WERI-Rb-1 (cell line): Measurements from ENCODE around the gene PRKAB2.

Experiments used
- DNase-seq: peaks from one replicate; pipeline ENCODE4 v3.0.0-alpha.2; 2020
- H3K27ac ChIP-seq: fragments of 250-450 bp; sonication (Bioruptor Pico); 2 replicates; pipeline ENCODE4 v1.5.1; 2020; ENCODE audit warnings: mild to moderate bottlenecking, moderate library complexity
- H3K27me3 ChIP-seq: fragments of 250-450 bp; sonication (Bioruptor Pico); 2 replicates; pipeline ENCODE4 v1.5.1; 2021; ENCODE audit warnings: mild to moderate bottlenecking, low read depth, moderate library complexity; ENCODE audit not compliant: insufficient read depth, severe bottlenecking
- H3K36me3 ChIP-seq: fragments of 250-450 bp; sonication (Bioruptor Pico); 2 replicates; pipeline ENCODE4 v1.5.1; 2020; ENCODE audit warnings: mild to moderate bottlenecking, moderate library complexity
- H3K4me3 ChIP-seq: 2 replicates; pipeline ENCODE4 v1.5.1; 2011; ENCODE audit warnings: low read depth, mild to moderate bottlenecking, control low read depth, low read length
- H3K9me3 ChIP-seq: fragments of 250-450 bp; sonication (Bioruptor Pico); 2 replicates; pipeline ENCODE4 v1.5.1; 2021; ENCODE audit warnings: mild to moderate bottlenecking, moderate library complexity; ENCODE audit not compliant: severe bottlenecking
- TF ChIP-seq, protein P1 (sequence below): IDR thresholded peaks from 2 replicates; pipeline ENCODE4 v1.5.1; 2011; ENCODE audit warnings: low read depth, mild to moderate bottlenecking, control low read depth, inconsistent platforms, low read length

Gene PRKAB2

DNA sequence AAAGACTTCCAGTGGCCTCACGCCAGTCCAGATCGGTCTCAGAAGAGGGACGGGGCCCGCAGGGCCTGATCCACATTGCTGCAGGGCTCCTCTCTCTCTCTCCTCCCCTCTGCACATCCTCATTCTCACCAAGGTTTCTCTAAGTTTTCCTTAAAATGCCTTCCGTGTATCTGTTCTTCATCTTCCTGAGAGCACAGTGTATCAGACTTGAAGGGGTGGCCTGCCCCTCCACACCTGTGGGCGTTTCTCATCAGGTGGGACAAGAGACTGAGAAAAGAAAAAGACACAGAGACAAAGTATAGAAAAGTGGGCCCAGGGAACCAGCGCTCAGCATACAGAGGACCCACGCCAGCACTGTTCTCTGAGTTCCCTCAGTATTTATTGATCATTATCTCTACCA lies 66.4 kb downstream of the PRKAB2 start:
- DNase-seq, result no peak
- Histone ChIP-seq H3K9me3 (no peaks in the 10 kb centered on the region), H3K27me3 (peaks cover 4% of the 10 kb centered on the region), H3K27ac (no peak overlapping the region), H3K36me3 (no peaks in the 10 kb centered on the region), H3K4me3 (no peak overlapping the region)
- TF ChIP-seq, protein P1, sequence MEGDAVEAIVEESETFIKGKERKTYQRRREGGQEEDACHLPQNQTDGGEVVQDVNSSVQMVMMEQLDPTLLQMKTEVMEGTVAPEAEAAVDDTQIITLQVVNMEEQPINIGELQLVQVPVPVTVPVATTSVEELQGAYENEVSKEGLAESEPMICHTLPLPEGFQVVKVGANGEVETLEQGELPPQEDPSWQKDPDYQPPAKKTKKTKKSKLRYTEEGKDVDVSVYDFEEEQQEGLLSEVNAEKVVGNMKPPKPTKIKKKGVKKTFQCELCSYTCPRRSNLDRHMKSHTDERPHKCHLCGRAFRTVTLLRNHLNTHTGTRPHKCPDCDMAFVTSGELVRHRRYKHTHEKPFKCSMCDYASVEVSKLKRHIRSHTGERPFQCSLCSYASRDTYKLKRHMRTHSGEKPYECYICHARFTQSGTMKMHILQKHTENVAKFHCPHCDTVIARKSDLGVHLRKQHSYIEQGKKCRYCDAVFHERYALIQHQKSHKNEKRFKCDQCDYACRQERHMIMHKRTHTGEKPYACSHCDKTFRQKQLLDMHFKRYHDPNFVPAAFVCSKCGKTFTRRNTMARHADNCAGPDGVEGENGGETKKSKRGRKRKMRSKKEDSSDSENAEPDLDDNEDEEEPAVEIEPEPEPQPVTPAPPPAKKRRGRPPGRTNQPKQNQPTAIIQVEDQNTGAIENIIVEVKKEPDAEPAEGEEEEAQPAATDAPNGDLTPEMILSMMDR, result no peak
